Measurements from ENCODE around the gene VPS18.

VPS18 gene

DNA sequence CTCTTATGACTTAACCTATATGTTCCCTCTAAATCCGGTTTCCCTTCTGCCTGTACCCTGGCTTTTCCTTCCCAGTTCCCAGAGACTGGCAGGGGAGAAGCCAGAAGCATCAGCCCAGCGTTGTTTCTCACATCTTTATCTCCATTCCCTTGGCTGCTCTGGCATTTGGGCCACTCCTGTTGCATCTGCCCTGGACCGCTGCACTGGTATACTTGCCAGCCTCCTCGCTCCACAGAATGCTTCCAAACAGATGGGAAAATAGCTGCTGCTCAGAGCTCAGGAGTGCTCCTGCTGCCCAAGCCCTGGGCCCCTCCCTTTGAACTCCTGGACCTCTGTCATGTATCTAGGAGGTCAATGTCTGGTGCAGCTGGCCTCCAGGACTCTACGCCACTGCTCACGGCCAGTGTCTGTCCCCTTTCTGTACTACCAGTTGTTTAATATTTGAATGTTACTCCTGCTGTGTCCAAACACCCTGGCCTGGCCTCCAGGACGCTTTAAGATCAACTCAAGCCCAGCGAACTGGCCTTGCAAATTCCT is 43.6 kb upstream of the VPS18 start:
- DNase-seq (ENCODE audit: low read depth): no peak
- TF ChIP-seq, protein P1, sequence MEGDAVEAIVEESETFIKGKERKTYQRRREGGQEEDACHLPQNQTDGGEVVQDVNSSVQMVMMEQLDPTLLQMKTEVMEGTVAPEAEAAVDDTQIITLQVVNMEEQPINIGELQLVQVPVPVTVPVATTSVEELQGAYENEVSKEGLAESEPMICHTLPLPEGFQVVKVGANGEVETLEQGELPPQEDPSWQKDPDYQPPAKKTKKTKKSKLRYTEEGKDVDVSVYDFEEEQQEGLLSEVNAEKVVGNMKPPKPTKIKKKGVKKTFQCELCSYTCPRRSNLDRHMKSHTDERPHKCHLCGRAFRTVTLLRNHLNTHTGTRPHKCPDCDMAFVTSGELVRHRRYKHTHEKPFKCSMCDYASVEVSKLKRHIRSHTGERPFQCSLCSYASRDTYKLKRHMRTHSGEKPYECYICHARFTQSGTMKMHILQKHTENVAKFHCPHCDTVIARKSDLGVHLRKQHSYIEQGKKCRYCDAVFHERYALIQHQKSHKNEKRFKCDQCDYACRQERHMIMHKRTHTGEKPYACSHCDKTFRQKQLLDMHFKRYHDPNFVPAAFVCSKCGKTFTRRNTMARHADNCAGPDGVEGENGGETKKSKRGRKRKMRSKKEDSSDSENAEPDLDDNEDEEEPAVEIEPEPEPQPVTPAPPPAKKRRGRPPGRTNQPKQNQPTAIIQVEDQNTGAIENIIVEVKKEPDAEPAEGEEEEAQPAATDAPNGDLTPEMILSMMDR (IDR thresholded peaks at IDR 0.05; ENCODE audit: control insufficient read depth, insufficient read depth, low read depth, low read length, missing control alignments): no peak
- no peak overlapping the region for H3K4me3 ChIP-seq (ENCODE audit: control insufficient read depth, low read depth, low read length)

DNA sequence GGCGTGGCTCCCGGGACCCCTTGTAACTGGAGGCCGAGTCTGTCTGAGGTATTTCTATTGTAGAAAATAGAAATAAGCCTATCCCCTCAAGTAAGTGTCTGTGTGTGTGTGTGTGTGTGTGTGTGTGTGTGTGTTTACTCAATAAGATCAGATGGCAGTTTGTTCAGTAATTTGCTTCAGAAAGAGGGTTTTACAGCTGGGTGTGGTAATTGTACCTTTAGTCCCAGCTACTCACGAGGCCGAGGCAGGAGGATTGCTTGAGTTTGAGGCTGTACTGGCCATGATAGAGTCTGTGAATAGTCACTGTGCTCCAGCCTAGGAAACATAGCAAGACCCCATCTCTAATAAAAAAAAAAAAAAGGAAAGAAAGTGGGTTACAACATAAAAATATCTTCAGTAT is 41.7 kb upstream of the VPS18 start:
- TF ChIP-seq, protein P1 (IDR thresholded peaks at IDR 0.05; ENCODE audit: control insufficient read depth, insufficient read depth, low read depth, low read length, missing control alignments): no peak
- DNase-seq (ENCODE audit: low read depth): no peak
- H3K4me3 ChIP-seq (ENCODE audit: control insufficient read depth, low read depth, low read length): no peak overlapping the region

DNA sequence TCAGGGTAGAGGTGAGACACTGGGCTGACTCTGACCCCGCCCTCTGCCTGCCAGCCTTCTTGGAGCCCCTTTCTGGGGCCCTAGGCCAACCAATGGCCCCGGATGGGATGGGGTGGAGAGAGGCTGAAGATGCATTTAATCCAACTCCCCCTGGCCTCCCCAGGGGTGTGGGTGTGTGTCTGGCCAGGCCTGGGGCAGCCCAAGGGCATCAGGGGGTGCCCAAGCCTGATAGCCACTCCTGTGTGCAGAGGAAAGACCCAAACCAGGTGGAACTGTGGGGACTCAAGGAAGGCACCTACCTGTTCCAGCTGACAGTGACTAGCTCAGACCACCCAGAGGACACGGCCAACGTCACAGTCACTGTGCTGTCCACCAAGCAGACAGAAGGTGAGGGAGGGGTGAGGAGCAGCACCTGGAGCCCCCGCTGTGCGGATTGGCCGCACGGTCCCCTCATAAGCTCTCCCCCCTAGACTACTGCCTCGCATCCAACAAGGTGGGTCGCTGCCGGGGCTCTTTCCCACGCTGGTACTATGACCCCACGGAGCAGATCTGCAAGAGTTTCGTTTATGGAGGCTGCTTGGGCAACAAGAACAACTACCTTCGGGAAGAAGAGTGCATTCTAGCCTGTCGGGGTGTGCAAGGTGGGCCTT is 40.9 kb upstream of the VPS18 start:
- H3K4me3 ChIP-seq (ENCODE audit: control insufficient read depth, low read depth, low read length): no peak overlapping the region
- DNase-seq (ENCODE audit: low read depth): no peak
- TF ChIP-seq, protein P1 (IDR thresholded peaks at IDR 0.05; ENCODE audit: control insufficient read depth, insufficient read depth, low read depth, low read length, missing control alignments): no peak

DNA sequence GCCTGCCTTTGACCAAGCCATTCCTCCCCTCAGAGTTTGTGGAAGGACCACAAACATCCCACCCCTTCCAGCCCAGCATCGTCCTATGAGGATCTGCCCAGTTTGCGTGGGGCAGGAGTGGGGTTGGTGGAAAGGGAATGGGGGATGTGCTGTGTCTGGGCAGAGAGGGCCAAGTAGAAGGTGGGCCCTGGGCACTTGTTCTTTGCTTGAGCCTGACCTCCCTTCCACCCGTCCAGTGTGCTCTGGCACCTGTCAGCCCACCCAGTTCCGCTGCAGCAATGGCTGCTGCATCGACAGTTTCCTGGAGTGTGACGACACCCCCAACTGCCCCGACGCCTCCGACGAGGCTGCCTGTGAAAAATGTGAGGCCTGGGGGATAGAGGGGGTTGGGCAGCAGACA is 40.1 kb upstream of the VPS18 start:
- no peak for DNase-seq (ENCODE audit: low read depth)
- no peak overlapping the region for H3K4me3 ChIP-seq (ENCODE audit: control insufficient read depth, low read depth, low read length)
- TF ChIP-seq, protein P1 (IDR thresholded peaks at IDR 0.05; ENCODE audit: control insufficient read depth, insufficient read depth, low read depth, low read length, missing control alignments): no peak

DNA sequence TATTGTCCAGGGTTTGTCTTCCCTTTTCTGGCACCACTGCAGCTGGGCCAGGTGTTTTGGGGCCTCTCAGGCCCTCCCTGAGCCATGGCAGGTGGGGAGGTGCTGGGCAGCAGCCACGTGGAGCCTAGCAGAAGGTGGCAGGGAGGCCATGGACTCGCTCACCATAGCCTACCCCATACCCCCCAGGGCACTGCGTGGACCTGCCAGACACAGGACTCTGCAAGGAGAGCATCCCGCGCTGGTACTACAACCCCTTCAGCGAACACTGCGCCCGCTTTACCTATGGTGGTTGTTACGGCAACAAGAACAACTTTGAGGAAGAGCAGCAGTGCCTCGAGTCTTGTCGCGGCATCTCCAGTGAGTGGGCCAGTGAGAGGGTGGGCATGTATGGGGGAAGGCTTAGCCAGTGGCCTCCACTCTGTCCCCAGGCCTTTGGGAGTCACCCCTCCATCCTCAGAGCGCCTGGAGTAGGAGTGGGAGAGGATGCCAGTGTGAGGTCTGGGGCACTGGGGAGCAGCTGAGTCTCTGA is 38.5 kb upstream of the VPS18 start:
- TF ChIP-seq, protein P1 (IDR thresholded peaks at IDR 0.05; ENCODE audit: control insufficient read depth, insufficient read depth, low read depth, low read length, missing control alignments): no peak
- no peak overlapping the region for H3K4me3 ChIP-seq (ENCODE audit: control insufficient read depth, low read depth, low read length)
- no peak for DNase-seq (ENCODE audit: low read depth)

DNA sequence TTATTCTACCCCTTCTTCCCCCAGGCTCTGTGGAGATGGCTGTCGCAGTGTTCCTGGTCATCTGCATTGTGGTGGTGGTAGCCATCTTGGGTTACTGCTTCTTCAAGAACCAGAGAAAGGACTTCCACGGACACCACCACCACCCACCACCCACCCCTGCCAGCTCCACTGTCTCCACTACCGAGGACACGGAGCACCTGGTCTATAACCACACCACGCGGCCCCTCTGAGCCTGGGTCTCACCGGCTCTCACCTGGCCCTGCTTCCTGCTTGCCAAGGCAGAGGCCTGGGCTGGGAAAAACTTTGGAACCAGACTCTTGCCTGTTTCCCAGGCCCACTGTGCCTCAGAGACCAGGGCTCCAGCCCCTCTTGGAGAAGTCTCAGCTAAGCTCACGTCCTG is 37.5 kb upstream of the VPS18 start:
- no peak overlapping the region for H3K4me3 ChIP-seq (ENCODE audit: control insufficient read depth, low read depth, low read length)
- TF ChIP-seq, protein P1 (IDR thresholded peaks at IDR 0.05; ENCODE audit: control insufficient read depth, insufficient read depth, low read depth, low read length, missing control alignments): no peak
- DNase-seq (ENCODE audit: low read depth): no peak

All from AG09309 (cell line).